Neutrophil (primary cell): ENCODE data around the gene BRF1.

Experiments used
- H3K27ac ChIP-seq: fragments of 200-600 bp; sonication (generic); 2 replicates; pipeline ENCODE4 v1.5.1; 2016; ENCODE audit warnings: mild to moderate bottlenecking, moderate library complexity
- H3K27me3 ChIP-seq: fragments of 200-600 bp; sonication (generic); 2 replicates; pipeline ENCODE4 v1.6.0; 2016; ENCODE audit warnings: mild to moderate bottlenecking
- H3K36me3 ChIP-seq: fragments of 200-600 bp; sonication (generic); 2 replicates; pipeline ENCODE4 v1.5.1; 2017
- H3K4me1 ChIP-seq, 2 experiments: fragments of 200-600 bp in 1 of 2; sonication (generic) in 1 of 2; 1 replicate in 1 of 2; 2 replicates in 1 of 2; pipeline versions ENCODE4 v1.5.1 to v1.6.1; 2013 to 2016; ENCODE audit warnings: low read depth in 1 of 2, low read length in 1 of 2, mild to moderate bottlenecking in 1 of 2, moderate library complexity in 1 of 2; ENCODE audit not compliant: control insufficient read depth in 1 of 2, insufficient read depth in 1 of 2
- H3K4me3 ChIP-seq, 2 experiments: fragments of 200-600 bp in 1 of 2; sonication (generic) in 1 of 2; 1 replicate in 1 of 2; 2 replicates in 1 of 2; pipeline ENCODE4 v1.5.1; 2013 to 2016; ENCODE audit warnings: low read depth in 1 of 2, low read length in 1 of 2, mild to moderate bottlenecking in 1 of 2, moderate library complexity in 1 of 2
- H3K9me3 ChIP-seq: fragments of 200-600 bp; sonication (generic); 2 replicates; pipeline ENCODE4 v1.5.1; 2016
- CTCF ChIP-seq: fragments of 200-600 bp; sonication (generic); IDR thresholded peaks from 2 replicates; pipeline ENCODE4 v1.5.1; 2016; ENCODE audit warnings: antibody characterized with exemption

The BRF1 gene

GRCh38 chr14:105267820-105268548 is 32.8 kb downstream of the BRF1 start:
- H3K27me3 ChIP-seq, result no peaks in the 10 kb centered on the region
- peaks cover 11% of the 10 kb centered on the region for H3K36me3 ChIP-seq
- TF ChIP-seq CTCF, result no peak
- no peaks in the 10 kb centered on the region for H3K4me1 ChIP-seq
- H3K27ac ChIP-seq, result no peak overlapping the region
- H3K9me3 ChIP-seq, result no peaks in the 10 kb centered on the region
- H3K4me3 ChIP-seq, result no peak overlapping the region

- no peaks in the 10 kb centered on the region for H3K4me1 ChIP-seq
Measured at GRCh38 chr14:105261781-105262180, 39.0 kb downstream of the BRF1 start.

DNA sequence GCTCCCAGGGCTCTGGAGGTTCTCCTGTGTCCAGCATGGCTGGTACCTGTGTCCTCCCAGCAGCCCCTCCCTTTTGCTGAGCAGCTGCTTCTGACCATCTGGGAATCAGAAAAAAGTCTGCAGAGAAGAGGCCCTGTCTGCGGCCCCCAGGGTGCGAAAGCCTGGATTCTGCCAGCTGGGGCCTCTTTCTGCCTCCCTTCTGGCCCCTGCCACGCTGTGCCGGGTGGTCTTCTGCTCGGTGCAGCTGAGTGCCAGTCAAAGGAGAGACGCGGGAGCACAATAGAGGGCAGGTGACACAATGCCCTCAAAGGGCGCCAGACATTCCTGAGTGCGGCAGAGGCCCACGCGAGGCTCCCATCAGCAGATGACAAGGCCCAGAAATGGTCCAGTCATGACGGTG is 39.8 kb downstream of the BRF1 start:
- no peaks in the 10 kb centered on the region for H3K9me3 ChIP-seq
- no peak overlapping the region for H3K4me3 ChIP-seq
- no peak overlapping the region for H3K27ac ChIP-seq
- no peaks in the 10 kb centered on the region for H3K27me3 ChIP-seq
- H3K4me1 ChIP-seq, result no peaks in the 10 kb centered on the region
- peaks cover 6% of the 10 kb centered on the region for H3K36me3 ChIP-seq
- TF ChIP-seq CTCF, result no peak

More at GRCh38 chr14:105261781-105262180, 39.0 kb downstream of the BRF1 start:
- H3K9me3 ChIP-seq, result no peaks in the 10 kb centered on the region
- no peak for TF ChIP-seq CTCF
- no peaks in the 10 kb centered on the region for H3K36me3 ChIP-seq
- H3K27me3 ChIP-seq, result no peaks in the 10 kb centered on the region
- H3K27ac ChIP-seq, result no peak overlapping the region
- H3K4me3 ChIP-seq, result no peak overlapping the region

DNA sequence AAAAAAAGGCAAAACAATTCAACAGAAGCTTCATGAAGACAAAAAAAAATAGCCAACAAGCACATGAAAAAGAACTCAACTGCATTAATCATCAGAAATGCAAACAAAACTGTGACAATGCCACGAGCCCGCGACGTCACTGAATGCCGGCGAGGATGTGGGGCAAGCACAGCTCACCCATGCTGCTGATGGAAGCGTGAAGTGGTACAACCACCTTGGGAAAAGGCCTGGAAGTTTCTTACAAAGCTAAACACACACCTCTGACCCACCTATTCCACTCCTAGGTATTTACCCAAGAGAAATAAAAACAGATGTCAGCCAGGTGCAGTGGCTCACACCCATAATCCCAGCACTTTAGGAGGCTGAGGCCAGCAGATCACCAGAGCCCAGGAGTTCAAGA is 42.0 kb downstream of the BRF1 start:
- H3K27ac ChIP-seq, result no peak overlapping the region
- H3K4me1 ChIP-seq, result no peaks in the 10 kb centered on the region
- TF ChIP-seq CTCF, result no peak
- H3K27me3 ChIP-seq, result no peaks in the 10 kb centered on the region
- no peaks in the 10 kb centered on the region for H3K9me3 ChIP-seq
- no peak overlapping the region for H3K4me3 ChIP-seq
- peaks cover 6% of the 10 kb centered on the region for H3K36me3 ChIP-seq

GRCh38 chr14:105257464-105257863 is 43.3 kb downstream of the BRF1 start:
- no peak overlapping the region for H3K27ac ChIP-seq
- TF ChIP-seq CTCF, result no peak
- no peaks in the 10 kb centered on the region for H3K27me3 ChIP-seq
- no peaks in the 10 kb centered on the region for H3K4me1 ChIP-seq
- no peak overlapping the region for H3K4me3 ChIP-seq
- no peaks in the 10 kb centered on the region for H3K9me3 ChIP-seq
- H3K36me3 ChIP-seq, result peaks cover 6% of the 10 kb centered on the region
